T-helper 1 cell treated with Interleukin-12 subunit alpha and Interleukin-12 subunit beta and Interleukin-4 antibody, amounts not matched to agents 30 μg/mL and 1 μg/mL, for 36 hours (primary cell): ENCODE results near the gene TARS1.

Experiments
- H3K27ac Mint-ChIP-seq: one replicate; pipeline ENCODE4 v1.8.0; 2021; ENCODE audit warnings: mild to moderate bottlenecking, mixed read lengths
- H3K27me3 Mint-ChIP-seq: one replicate; pipeline ENCODE4 v1.8.0; 2021; ENCODE audit warnings: low read depth, mixed read lengths
- H3K36me3 Mint-ChIP-seq: one replicate; pipeline ENCODE4 v1.8.0; 2021; ENCODE audit warnings: low read depth, mixed read lengths
- H3K4me1 Mint-ChIP-seq: one replicate; pipeline ENCODE4 v1.8.0; 2021; ENCODE audit warnings: low read depth, mixed read lengths
- H3K4me3 Mint-ChIP-seq: one replicate; pipeline ENCODE4 v1.8.0; 2021; ENCODE audit warnings: mild to moderate bottlenecking, moderate library complexity, mixed read lengths
- H3K9me3 Mint-ChIP-seq: one replicate; pipeline ENCODE4 v1.8.0; 2021; ENCODE audit warnings: mixed read lengths

TARS1 gene

DNA sequence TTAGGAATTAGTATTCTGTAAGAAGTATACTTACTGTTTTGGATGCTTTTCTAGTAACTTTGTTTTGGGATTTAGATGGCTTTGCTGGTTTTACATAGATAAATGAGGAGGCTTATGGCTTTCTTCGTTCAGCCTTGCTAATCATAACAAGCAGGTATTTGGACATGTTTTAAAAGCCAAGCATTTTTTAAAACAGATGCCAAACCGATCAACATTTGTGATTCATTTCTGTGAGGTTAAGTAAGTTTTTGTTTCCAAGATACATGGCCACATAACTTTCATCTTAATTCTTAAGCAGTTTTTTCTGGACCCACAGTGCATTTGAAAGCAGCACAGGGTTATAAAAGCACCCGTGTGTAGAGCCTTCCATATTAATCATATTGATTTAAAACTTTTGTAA is 21.7 kb downstream of the TARS1 start:
- Mint-ChIP-seq H3K36me3 (peaks cover 57% of the 10 kb centered on the region), H3K4me3 (no peak overlapping the region), H3K9me3 (no peaks in the 10 kb centered on the region), H3K27me3 (no peaks in the 10 kb centered on the region), H3K4me1 (peaks cover 3% of the 10 kb centered on the region), H3K27ac (no peak overlapping the region)

DNA sequence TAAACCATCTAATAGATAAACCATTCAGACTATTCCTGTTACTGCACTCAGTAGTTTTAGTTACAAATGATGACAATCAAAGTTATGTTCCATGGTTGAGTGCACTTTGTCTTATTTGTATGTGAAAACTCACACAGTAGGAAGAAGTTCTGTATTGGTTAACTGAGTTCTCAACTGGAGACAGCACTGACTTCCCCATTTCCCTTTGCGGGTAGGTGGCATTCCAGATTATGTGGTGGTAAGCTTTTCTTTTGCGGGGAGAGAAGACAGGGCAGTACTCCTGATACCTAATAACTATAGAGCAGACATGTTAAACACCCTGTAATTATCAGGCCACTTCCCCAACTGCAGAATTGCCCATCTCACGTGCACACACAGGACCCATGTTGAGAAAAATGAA is 24.4 kb downstream of the TARS1 start:
- Mint-ChIP-seq H3K4me3 (no peak overlapping the region), H3K4me1 (peaks cover 3% of the 10 kb centered on the region), H3K27ac (no peak overlapping the region), H3K9me3 (no peaks in the 10 kb centered on the region), H3K36me3 (peaks cover 47% of the 10 kb centered on the region), H3K27me3 (no peaks in the 10 kb centered on the region)

DNA sequence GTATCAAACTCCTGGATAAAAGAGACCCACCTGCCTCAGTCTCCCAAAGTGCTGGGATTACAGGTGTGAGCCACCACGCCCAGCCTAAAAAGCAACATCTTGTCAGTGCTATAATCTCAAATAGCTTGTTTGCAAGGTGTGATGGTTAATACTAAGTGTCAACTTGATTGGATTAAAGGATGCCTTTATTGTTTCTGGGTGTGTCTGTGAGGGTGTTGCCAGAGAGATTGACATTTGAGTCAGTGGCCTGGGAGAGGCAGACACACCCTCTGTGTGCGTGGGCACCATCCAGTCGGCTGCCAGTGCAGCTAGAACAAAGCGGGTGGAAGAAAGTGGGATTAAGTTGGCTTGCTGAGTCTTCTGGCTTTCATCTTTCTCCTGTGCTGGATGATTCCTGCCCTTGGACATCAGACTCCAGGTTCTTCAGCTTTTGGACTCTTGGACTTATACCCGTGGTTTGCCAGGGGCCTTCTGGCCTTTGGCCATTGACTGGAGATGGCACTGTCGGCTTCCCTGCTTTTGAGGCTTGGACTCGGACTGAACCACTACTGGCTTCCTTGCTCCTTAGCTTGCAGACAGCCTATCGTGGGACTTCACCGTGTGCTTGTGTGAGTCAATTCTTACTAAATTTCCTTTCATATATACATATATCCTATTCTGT is 28.1 kb downstream of the TARS1 start:
- peaks cover 5% of the 10 kb centered on the region for H3K9me3 Mint-ChIP-seq
- peaks cover 50% of the 10 kb centered on the region for H3K36me3 Mint-ChIP-seq
- H3K27ac Mint-ChIP-seq = no peak overlapping the region
- H3K4me1 Mint-ChIP-seq = no peaks in the 10 kb centered on the region
- no peak overlapping the region for H3K4me3 Mint-ChIP-seq
- H3K27me3 Mint-ChIP-seq = no peaks in the 10 kb centered on the region

DNA sequence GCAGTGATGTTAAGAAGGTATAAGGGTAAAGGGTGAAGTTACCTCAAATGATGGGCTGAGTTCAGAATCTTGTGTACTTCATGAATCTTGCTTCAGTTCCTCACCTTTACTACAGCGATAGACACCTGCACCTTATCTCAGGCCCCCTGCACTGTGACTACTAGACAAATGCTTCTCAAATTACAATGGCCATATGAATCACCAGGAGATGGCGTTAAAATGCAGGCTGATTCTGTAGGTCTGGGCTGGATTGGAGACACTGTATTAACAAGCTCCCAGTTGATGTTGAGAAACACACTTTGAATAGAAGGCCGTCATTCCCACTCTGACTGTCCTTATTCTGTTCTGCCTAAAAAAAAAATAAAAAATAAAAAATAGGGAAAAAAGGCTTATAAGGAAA is 29.8 kb downstream of the TARS1 start:
- Mint-ChIP-seq H3K36me3 (peaks cover 62% of the 10 kb centered on the region), H3K27ac (no peak overlapping the region), H3K4me1 (no peaks in the 10 kb centered on the region), H3K27me3 (no peaks in the 10 kb centered on the region), H3K4me3 (no peak overlapping the region), H3K9me3 (peaks cover 20% of the 10 kb centered on the region)

DNA sequence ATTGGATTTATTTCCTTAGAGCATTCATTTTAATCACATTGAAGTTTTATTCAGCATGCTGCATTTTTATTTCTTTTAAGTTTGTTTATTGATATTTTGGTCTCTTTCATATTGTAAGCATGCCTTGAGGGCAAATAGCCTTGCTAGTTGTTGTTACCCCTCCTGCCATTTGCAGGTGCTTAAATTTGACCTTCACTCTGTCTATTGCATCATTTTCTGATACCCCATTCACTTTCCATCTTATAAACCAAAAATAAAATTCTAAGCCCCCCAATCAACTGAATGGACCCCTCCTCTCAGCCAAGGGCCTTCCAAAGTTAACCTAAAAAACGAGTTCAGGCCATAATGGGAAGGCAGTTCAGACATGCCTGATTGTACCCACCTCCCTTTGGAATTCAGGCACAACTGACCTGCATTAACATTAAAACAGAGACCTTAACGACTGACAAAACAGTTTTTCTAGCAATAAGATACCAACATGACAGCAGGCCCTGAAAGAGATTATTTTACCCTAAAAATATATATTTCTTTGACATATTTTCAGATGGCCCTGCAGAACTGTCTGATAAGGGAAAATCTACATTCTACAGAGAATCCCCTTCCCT is 32.1 kb downstream of the TARS1 start:
- Mint-ChIP-seq H3K36me3 (peaks cover 60% of the 10 kb centered on the region), H3K9me3 (peaks cover 20% of the 10 kb centered on the region)

DNA sequence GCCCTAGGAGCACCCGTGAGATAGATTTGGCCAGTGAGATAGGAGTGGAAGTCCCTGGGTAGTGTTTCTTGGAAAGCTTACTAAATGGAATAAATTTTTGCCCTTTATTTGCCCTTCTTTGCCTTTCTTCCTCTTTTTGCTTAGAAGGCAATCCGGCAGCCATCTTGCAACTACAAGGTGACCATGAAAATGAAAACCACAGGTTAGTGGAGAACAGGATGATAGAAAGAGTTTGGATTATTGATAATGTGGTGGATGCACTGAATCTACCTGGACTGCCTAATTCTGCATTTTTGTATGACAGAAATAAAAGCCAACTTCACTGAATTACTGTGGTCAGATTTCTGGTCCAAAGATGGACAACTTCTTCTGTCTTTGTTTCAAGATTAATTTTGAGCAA is 33.2 kb downstream of the TARS1 start:
- no peak overlapping the region for H3K4me3 Mint-ChIP-seq
- H3K36me3 Mint-ChIP-seq = peaks cover 58% of the 10 kb centered on the region
- H3K27ac Mint-ChIP-seq = no peak overlapping the region
- peaks cover 20% of the 10 kb centered on the region for H3K9me3 Mint-ChIP-seq
- no peaks in the 10 kb centered on the region for H3K27me3 Mint-ChIP-seq
- H3K4me1 Mint-ChIP-seq = no peaks in the 10 kb centered on the region

More for the DNA sequence above, 32.1 kb downstream of the TARS1 start:
- Mint-ChIP-seq H3K4me1 (no peaks in the 10 kb centered on the region), H3K27me3 (no peaks in the 10 kb centered on the region), H3K27ac (no peak overlapping the region), H3K4me3 (no peak overlapping the region)

DNA sequence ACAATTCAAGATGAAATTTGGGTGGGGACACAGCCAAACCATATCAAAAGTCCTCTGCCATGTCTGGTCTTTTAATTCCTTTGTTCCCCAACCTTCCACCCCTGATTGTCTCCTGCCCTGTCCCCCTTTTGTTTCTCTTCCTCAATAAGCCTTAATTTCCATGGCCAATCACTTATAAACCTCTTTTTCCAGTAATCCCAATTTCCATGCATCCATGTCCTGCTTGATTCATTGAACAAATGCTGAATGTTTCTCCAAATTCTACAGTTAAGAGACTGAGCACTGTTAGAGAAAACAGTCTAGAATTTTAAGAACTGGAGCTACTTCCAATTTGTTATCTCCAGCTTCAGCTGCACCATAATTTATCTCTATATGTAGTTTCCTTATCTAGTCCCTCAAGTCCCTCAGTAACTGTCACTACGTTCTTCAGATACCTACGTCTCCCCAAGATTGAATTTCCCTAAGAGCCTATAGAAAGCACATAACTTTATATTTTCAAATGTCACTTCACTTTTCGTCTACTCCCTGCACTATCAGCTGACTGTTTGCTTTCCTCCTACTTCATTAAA is 34.2 kb downstream of the TARS1 start:
- Mint-ChIP-seq H3K4me1 (no peaks in the 10 kb centered on the region), H3K4me3 (no peak overlapping the region), H3K27me3 (no peaks in the 10 kb centered on the region), H3K9me3 (peaks cover 20% of the 10 kb centered on the region), H3K36me3 (peaks cover 59% of the 10 kb centered on the region), H3K27ac (no peak overlapping the region)

DNA sequence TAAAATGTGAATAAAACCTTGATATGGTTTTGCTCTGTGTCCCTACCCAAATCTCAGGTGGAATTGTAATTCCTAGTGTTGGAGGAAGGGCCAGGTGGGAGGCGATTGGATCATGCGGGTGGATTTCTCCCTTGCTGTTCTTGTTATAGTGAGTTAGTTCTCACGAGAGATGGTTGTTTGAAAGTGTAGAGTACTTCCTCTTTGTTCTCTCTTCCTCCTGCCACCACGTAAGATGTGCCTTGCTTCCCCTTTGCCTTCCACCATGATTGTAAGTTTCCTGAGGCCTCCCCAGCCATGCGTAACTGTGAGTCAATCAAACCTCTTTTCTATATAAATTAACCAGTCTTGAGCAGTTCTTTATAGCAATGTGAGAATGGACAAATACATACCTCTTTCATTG is 34.9 kb downstream of the TARS1 start:
- Mint-ChIP-seq H3K27ac (no peak overlapping the region), H3K27me3 (no peaks in the 10 kb centered on the region), H3K4me1 (no peaks in the 10 kb centered on the region), H3K9me3 (peaks cover 20% of the 10 kb centered on the region), H3K36me3 (peaks cover 58% of the 10 kb centered on the region), H3K4me3 (no peak overlapping the region)

DNA sequence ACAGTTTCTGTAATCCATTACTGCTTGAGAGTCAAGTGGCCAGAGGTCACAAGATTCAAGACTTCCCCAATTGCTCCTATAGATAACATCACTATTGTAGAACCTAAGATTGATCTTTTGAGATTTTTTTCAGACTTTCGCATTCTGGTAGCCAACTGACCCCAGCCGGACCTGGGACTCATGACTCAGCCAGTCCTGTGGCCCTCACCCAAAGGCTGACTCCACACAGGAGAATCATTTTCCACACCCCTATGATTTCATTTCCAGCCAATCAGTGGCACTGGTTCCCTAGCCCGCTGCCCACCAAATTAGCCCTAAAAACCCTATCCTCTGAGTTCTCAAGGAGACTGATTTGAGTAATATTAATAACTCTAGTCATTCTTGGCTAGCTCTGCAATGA is 36.2 kb downstream of the TARS1 start:
- Mint-ChIP-seq H3K4me3 (no peak overlapping the region), H3K27me3 (no peaks in the 10 kb centered on the region), H3K27ac (no peak overlapping the region), H3K9me3 (peaks cover 20% of the 10 kb centered on the region), H3K36me3 (peaks cover 52% of the 10 kb centered on the region), H3K4me1 (no peaks in the 10 kb centered on the region)

DNA sequence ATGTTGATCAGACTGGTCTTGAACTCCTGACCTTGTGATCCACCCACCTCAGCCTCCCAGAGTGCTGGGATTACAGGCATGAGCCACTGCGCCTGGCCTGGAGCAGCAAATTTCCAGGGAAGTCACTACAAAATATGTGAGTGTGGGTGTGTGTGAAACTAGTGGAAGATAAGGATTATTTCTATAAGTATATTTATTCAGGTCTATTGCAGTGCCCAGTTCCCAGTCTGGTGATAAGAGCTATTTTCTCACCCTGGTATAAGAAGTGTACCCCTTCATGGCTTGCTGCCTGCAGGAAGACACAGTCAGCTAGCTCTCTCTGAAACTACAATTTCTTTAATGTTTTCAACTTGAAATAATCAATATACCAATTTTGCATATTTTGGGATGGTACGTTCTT is 37.1 kb downstream of the TARS1 start:
- peaks cover 20% of the 10 kb centered on the region for H3K9me3 Mint-ChIP-seq

DNA sequence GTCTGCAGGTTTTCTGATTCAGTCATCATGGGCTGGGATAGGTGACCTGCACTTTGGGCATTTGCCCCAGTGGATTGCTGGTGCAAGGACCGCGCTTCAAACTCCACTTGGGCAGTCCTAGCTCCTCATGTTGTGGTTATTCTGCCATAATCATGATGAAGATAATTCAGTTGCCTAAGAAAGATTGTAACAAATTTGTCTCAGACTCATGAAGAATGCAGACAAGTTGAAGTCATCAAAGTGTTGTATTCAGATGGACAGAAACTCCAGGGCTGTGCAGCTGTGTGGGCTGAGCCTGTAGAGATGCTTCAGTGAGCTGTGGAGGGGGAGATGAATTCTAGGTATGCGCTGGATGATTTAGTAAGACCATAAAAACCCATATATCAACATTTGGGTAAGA is 38.5 kb downstream of the TARS1 start:
- Mint-ChIP-seq H3K9me3 (peaks cover 11% of the 10 kb centered on the region), H3K27me3 (no peaks in the 10 kb centered on the region), H3K27ac (no peak overlapping the region), H3K4me3 (no peak overlapping the region), H3K36me3 (peaks cover 32% of the 10 kb centered on the region), H3K4me1 (no peaks in the 10 kb centered on the region)

More for the DNA sequence above, 37.1 kb downstream of the TARS1 start:
- peaks cover 47% of the 10 kb centered on the region for H3K36me3 Mint-ChIP-seq
- H3K27me3 Mint-ChIP-seq = no peaks in the 10 kb centered on the region
- no peak overlapping the region for H3K27ac Mint-ChIP-seq
- no peak overlapping the region for H3K4me3 Mint-ChIP-seq
- H3K4me1 Mint-ChIP-seq = no peaks in the 10 kb centered on the region

DNA sequence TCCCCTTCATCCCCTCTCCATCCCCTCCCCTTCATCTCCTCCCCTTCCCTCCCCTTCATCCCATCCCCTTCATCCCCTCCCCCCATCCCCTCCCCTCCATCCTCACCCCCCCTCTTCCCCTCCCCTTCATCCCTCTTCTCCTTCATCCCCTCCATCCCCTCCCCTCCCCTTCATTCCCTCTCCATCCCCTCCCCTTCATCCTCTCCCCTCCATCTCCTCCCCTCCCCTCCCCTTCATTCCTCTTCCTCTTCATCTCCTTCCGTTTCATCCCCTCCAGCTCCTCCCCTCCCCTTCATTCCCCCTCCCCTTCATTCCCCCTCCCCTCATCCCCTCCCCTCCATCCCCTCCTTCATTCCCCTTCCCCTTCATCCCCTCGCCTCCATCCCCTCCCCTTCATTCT is 40.1 kb downstream of the TARS1 start:
- H3K27ac Mint-ChIP-seq = no peak overlapping the region
- no peaks in the 10 kb centered on the region for H3K27me3 Mint-ChIP-seq
- no peaks in the 10 kb centered on the region for H3K4me1 Mint-ChIP-seq
- no peaks in the 10 kb centered on the region for H3K9me3 Mint-ChIP-seq
- no peak overlapping the region for H3K4me3 Mint-ChIP-seq
- peaks cover 17% of the 10 kb centered on the region for H3K36me3 Mint-ChIP-seq

DNA sequence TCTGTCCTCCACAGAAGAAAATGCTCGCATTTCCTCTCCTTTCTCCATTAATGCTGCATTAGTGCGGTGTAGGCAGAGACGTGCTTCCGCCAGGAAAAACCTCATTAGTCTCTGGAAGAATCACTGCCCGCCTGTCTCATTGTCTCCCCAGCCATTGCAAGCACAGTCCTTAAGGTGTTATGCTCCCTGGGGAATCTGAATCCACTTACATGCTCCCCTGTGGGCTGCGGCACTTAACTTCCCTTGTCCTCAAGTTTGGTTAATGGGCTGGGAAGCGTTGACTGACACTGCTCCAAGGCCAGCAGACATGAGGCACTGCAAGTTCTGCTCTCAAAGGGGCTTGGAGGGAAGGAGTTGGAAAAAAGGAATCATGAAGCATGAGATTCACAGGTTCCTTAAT is 41.6 kb downstream of the TARS1 start:
- Mint-ChIP-seq H3K4me1 (no peaks in the 10 kb centered on the region), H3K27me3 (no peaks in the 10 kb centered on the region), H3K9me3 (no peaks in the 10 kb centered on the region), H3K36me3 (peaks cover 8% of the 10 kb centered on the region), H3K27ac (no peak overlapping the region), H3K4me3 (no peak overlapping the region)

DNA sequence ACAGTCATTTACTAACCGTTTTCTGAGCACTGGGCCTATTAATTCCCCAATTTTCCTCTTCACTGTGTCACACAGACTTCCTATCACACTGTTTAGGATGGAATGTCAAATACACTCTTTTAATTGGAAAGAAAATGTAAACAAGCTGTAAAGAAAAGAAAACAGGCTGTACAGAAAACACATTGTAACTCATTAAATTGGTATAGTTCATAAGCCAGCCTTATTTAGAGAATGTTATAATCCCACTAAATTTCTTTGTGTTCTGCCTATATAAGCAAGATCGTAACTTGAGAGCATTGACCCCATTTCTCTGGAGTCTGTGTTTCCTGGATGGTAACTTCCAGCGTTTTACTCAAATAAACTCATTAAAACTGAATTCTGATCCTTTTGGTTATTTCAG is 46.5 kb downstream of the TARS1 start:
- H3K9me3 Mint-ChIP-seq = no peaks in the 10 kb centered on the region
- no peak overlapping the region for H3K27ac Mint-ChIP-seq
- H3K4me1 Mint-ChIP-seq = no peaks in the 10 kb centered on the region
- no peak overlapping the region for H3K4me3 Mint-ChIP-seq
- H3K36me3 Mint-ChIP-seq = peaks cover 1% of the 10 kb centered on the region
- peaks cover 3% of the 10 kb centered on the region for H3K27me3 Mint-ChIP-seq

DNA sequence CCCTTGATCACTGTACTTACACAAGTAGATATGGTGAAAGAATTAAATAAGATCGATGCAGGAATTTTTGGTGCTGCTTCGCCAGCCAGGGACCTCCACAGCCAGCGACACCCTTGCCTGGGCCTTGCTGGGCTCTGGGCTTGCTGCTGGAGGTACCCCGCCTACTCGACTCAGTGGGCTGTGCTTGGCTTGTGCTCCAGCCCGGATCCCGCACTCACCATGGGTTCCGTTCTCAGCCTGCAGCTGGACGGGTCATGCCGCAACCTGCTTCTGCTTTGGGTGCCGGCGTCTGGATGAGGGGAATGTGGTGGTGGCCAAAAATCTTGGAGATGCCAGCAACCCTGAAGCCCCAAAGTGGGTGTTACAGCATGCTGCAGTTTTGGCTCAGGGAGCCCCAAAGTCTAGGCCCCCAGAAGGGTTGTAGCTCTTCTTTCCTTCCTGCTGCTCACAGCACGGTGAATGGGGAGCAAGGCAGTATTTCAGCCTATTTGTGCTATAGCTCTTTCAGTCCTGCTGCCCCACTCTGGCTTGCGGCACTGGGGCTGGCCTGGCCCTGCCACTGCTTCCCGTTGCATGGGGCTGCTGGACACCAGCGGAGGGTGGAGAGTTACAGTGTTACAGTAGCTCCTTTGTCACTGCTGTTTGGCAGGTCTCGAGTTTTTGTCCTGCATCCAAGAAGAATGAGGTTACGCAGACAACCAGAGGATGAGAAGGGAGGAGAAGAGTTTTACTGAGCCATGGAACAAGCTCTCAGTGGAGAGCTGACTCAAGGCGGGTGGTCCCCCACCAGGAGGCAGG is 48.0 kb downstream of the TARS1 start:
- Mint-ChIP-seq H3K36me3 (no peaks in the 10 kb centered on the region), H3K9me3 (no peaks in the 10 kb centered on the region), H3K27ac (no peak overlapping the region), H3K4me3 (no peak overlapping the region), H3K4me1 (no peaks in the 10 kb centered on the region), H3K27me3 (peaks cover 3% of the 10 kb centered on the region)
